HepG2 (cell line): ENCODE data around the gene LRRN4. TPM values are rescaled to one million over a fixed set of nuclear protein-coding genes. Genes with fewer than 3 reads are reported as not detected.

Experiments used
- BATF2 ChIP-seq: sonication (generic); formaldehyde crosslinking; IDR thresholded peaks from 2 replicates; pipeline ENCODE4 v1.8.0; 2022; ENCODE audit warnings: mild to moderate bottlenecking, missing genetic modification reagents, moderate library complexity
- CHD2 ChIP-seq: IDR thresholded peaks from 2 replicates; pipeline ENCODE4 v1.6.1; 2011; ENCODE audit warnings: low read depth, low read length, improper control_type of control experiment
- CHD4 ChIP-seq: fragments of 200-600 bp; sonication (generic); IDR thresholded peaks from 2 replicates; pipeline ENCODE4 v1.7.0; 2017; ENCODE audit warnings: mild to moderate bottlenecking, low read length, borderline replicate concordance
- CREM ChIP-seq, 2 experiments: sonication (generic) in 1 of 2; formaldehyde crosslinking in 1 of 2; IDR thresholded peaks; 2 replicates each; pipeline versions ENCODE4 v1.4.0 to v1.6.1; 2016 to 2020; ENCODE audit warnings: antibody characterized with exemption in 1 of 2, mild to moderate bottlenecking in 1 of 2, missing genetic modification reagents in 1 of 2
- ETV5 ChIP-seq: IDR thresholded peaks from 2 replicates; pipeline ENCODE4 v1.6.1; 2018; ENCODE audit warnings: missing biosample characterization, missing genetic modification reagents, inconsistent platforms, borderline replicate concordance
- FOXO1 ChIP-seq: sonication (generic); formaldehyde crosslinking; IDR thresholded peaks from 2 replicates; pipeline ENCODE4 v1.4.0; 2020; ENCODE audit warnings: missing genetic modification reagents
- GTF2F1 ChIP-seq: fragments of 150-350 bp; IDR thresholded peaks from 2 replicates; pipeline ENCODE4 v1.6.1; 2014; ENCODE audit warnings: low read length
- MIER3 ChIP-seq: IDR thresholded peaks from 2 replicates; pipeline ENCODE4 v1.6.1; 2016; ENCODE audit warnings: missing compliant biosample characterization, borderline replicate concordance
- MXD4 ChIP-seq: IDR thresholded peaks from 2 replicates; pipeline ENCODE4 v1.6.1; 2016; ENCODE audit warnings: mild to moderate bottlenecking, missing biosample characterization, missing genetic modification reagents
- PHF21A ChIP-seq: sonication (generic); formaldehyde crosslinking; IDR thresholded peaks from 2 replicates; pipeline ENCODE4 v1.5.0; 2020; ENCODE audit warnings: mild to moderate bottlenecking, missing genetic modification reagents
- PPARG ChIP-seq: conservative IDR thresholded peaks from 2 replicates; pipeline ENCODE4 v1.6.1; 2016; ENCODE audit warnings: missing biosample characterization, missing genetic modification reagents
- SAFB2 ChIP-seq: sonication (generic); formaldehyde crosslinking; IDR thresholded peaks from 2 replicates; pipeline ENCODE4 v1.5.1; 2020; ENCODE audit warnings: missing genetic modification reagents, low read depth, mild to moderate bottlenecking, borderline replicate concordance
- SMAD9 ChIP-seq: sonication (generic); formaldehyde crosslinking; IDR thresholded peaks from 2 replicates; pipeline ENCODE4 v1.5.1; 2020; ENCODE audit warnings: mild to moderate bottlenecking, missing genetic modification reagents
- STAT6 ChIP-seq: sonication (generic); formaldehyde crosslinking; IDR thresholded peaks from 2 replicates; pipeline ENCODE4 v1.4.0; 2020; ENCODE audit warnings: missing genetic modification reagents, mild to moderate bottlenecking, borderline replicate concordance
- ZBED4 ChIP-seq: sonication (generic); formaldehyde crosslinking; IDR thresholded peaks from 2 replicates; pipeline ENCODE4 v1.4.0; 2020; ENCODE audit warnings: missing genetic modification reagents, borderline replicate concordance
- ZFP1 ChIP-seq: IDR thresholded peaks from 2 replicates; pipeline ENCODE4 v1.6.1; 2016
- ZFP91 ChIP-seq: sonication (generic); formaldehyde crosslinking; IDR thresholded peaks from 2 replicates; pipeline ENCODE4 v1.9.0; 2022; ENCODE audit warnings: missing genetic modification reagents, mild to moderate bottlenecking, borderline replicate concordance
- ZNF205 ChIP-seq: IDR thresholded peaks from 2 replicates; pipeline ENCODE4 v1.6.1; 2018; ENCODE audit warnings: missing biosample characterization, missing genetic modification reagents
- ZNF546 ChIP-seq: sonication (generic); formaldehyde crosslinking; conservative IDR thresholded peaks from 2 replicates; pipeline ENCODE4 v1.8.1; 2023; ENCODE audit warnings: mild to moderate bottlenecking, missing genetic modification reagents
- ZNF639 ChIP-seq: conservative IDR thresholded peaks from 2 replicates; pipeline ENCODE4 v1.6.1; 2018; ENCODE audit warnings: missing genetic modification reagents
- polyA plus RNA-seq, 8 experiments: library from polyadenylated mRNA; depleted of rRNA in 3 of 8; stranded (reverse) in 7 of 8; unstranded in 1 of 8; fragments of >200 nt; fragmentation: Illumina TruSeq in 4 of 8; extraction: Trizol in 4 of 8; gene quantifications; 2 replicates each; pipeline versions ENCODE4 v1.2.1 to v1.2.3, GENCODE V29; 2011 to 2016; ENCODE audit warnings: low read depth in 4 of 8, missing spikeins in 1 of 8, mixed read lengths in 1 of 8; ENCODE audit not compliant: insufficient read depth in 1 of 8
- total RNA-seq, 5 experiments: library from RNA; depleted of rRNA; stranded (reverse); fragments of >200 nt; fragmentation: Illumina TruSeq; extraction: Trizol; gene quantifications; 2 replicates each; pipeline ENCODE4 v1.2.3, GENCODE V29; 2016; ENCODE audit warnings: low read depth in 1 of 5

LRRN4 gene
- total and polyA plus RNA-seq, 2 of the 13 experiments (the other 11 are each of a cell fraction or from before 2014, with no cell fraction given) = 0.15 to 0.20 TPM

- TF ChIP-seq ZFP1 (CRISPR knock-in tag) = peak; percentile 80; the same call in 1 of the 2 replicates
- no peak for TF ChIP-seq ZFP91 (CRISPR knock-in tag)
- no peak for TF ChIP-seq GTF2F1
- TF ChIP-seq PHF21A = peak; percentile 58; the same call in 1 of the 2 replicates
- peak; percentile 99 for TF ChIP-seq PPARG (CRISPR knock-in tag)
- peak; percentile 97 for TF ChIP-seq MIER3 (CRISPR knock-in tag)
- peak; percentile 58; the same call in 1 of the 2 replicates for TF ChIP-seq ZNF205 (CRISPR knock-in tag)
- no peak for TF ChIP-seq SAFB2 (CRISPR knock-in tag)
- TF ChIP-seq CHD2 = no peak
- peak; percentile 95 for TF ChIP-seq CREM (IDR thresholded peaks at IDR 0.05)
- TF ChIP-seq CREM (CRISPR knock-in tag; IDR thresholded peaks at IDR 0.05) = no peak
- TF ChIP-seq MXD4 = peak; percentile 77
- peak; percentile 89 for TF ChIP-seq FOXO1 (CRISPR knock-in tag)
- peak; percentile 53; the same call in 1 of the 2 replicates for TF ChIP-seq ZNF639
- no peak for TF ChIP-seq BATF2
- TF ChIP-seq ETV5 (CRISPR knock-in tag) = peak; percentile 60; the same call in 1 of the 2 replicates
- peak; percentile 85 for TF ChIP-seq CHD4
- no peak for TF ChIP-seq SMAD9 (CRISPR knock-in tag)
- 0 out of 2 replicates have a peak, but pooled peaks have one; percentile 44 for TF ChIP-seq ZBED4 (CRISPR knock-in tag)
- no peak for TF ChIP-seq ZNF546 (CRISPR knock-in tag)
- TF ChIP-seq STAT6 (CRISPR knock-in tag) = peak; percentile 90
Observed at GRCh38 chr20:6007529-6008103, 46.2 kb downstream of the LRRN4 start (continued).
